GM21528 (cell line): ENCODE data around the gene TSPAN13.

ENCODE experiments used
- ATAC-seq: cut with Tn5 transposase; IDR thresholded peaks from one replicate; pipeline ENCODE4 v1.9.1; 2021; ENCODE audit warnings: mild to moderate bottlenecking, moderate library complexity; ENCODE audit not compliant: unreplicated experiment, low FRiP score

TSPAN13 gene

DNA sequence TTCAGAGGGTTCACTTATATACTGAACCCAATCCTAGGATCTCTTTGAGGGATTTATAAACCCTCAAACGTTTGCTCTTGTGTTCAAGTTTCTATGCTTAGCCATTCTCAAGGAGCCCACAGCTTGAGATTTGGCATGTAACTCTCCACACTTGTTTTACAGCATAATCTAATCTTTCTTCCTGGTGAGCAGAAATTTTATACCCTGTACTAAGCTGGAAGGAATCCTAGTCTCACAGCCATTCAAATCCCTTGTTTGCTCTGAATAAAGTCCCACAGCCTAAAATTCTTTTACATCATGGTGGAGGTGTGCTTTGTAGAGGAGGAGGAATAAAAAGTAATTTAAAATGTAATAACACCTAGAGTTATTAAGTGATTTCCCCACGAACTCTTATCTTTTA is 56.6 kb downstream of the TSPAN13 start:
- no peak for ATAC-seq

DNA sequence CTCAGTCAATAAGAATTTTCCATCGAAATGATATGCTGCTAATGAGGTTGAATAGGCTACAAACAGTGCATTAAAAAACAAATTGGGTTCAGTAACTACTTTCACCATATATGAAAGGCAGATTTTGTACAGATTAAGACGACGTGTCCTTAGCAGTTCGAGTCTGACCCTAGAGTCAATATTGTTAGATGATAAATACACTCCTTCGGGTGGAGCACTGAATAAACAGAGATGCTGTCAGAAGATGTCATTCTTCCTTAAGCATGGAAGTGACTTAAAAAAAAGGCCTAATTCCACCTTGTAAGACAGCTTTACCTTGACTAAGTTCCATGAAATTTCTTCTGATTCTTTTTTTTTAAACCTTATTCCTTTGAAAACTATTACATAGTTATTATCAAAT is 57.0 kb downstream of the TSPAN13 start:
- ATAC-seq: no peak

DNA sequence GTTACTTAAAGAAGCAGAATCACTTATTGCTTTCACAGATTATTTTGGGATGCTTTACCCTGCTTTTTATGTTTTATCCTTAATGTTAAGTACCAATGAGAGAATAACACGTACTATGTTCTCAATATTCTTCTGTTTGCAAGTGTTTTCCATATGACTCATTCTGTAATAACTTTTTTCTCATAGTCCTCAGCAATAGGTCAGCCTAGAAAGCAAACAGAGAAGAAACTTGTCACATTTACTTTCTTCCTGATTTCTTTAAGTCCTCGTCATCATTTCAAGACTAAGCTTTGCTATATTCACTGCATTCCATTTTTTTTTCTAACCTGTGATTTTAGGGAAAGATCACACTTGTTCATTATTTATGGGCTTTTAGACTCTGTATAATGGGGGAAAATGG is 58.0 kb downstream of the TSPAN13 start:
- no peak for ATAC-seq

DNA sequence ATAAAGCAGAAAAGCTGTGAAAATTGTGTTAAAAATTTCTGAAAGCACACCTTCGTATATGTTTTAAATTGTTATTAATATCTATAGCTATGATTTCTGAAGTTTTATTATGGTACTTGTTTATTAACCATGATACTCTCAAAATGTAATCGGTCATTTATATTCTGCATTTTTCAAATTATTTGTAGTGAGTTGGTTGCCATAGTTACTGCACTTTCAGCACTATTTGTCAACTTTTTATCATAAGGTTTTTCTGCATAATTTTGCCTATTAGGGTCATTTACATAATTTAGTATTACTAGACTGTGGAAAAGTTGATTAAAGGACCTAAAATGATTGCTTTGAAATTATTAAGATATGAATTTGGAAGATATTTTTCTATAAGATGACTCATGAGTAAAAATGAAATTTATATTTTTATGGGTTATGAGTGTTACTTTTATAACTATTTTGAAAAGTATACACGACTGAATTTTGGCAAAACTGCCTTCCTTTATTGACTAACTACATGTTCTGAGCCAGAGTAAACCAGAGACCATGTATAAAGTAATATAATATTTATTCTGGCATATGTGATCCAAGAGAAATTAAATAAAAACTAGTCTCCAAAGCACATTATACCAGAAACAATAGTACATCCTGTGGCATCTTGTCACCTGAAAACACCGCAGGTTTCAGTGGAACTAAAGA is 59.1 kb downstream of the TSPAN13 start:
- ATAC-seq: no peak

DNA sequence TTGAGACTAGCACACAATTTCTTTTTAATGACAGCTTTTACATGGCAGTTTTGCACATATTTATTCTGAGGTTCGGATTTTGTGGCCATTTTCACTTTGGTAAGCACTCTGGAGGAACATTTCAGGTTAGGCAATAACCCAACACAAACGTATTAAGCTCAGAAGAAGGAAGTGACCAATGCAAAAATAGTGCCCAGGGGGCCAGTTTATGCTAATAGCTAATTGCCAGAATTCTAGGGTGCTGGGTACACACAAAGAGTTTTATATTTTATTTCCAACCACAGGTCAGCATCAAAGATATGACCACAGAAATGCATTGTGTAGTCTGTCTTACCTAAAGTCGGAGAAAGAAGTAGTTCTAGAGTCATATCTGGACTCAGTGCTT is 59.7 kb downstream of the TSPAN13 start:
- no peak for ATAC-seq

DNA sequence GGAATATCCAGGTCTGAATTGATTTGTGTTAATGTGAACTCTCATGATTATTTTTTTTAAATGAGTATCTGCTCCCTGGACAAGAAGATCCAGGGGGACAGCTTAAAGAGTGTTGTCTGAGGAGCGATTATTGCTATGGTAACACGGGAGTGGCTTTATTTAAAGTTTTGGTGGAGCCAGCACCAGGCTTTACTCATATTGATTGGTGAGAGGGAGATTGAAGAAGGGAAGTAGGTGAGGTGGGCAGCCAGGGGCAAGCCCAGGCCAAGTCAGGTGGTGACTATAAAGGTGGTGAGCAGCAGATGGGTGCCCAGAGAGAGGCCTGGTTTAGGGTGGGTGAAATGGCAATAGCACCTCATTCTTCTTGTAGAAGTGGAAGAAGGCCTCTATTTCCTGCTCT is 61.4 kb downstream of the TSPAN13 start:
- no peak for ATAC-seq

DNA sequence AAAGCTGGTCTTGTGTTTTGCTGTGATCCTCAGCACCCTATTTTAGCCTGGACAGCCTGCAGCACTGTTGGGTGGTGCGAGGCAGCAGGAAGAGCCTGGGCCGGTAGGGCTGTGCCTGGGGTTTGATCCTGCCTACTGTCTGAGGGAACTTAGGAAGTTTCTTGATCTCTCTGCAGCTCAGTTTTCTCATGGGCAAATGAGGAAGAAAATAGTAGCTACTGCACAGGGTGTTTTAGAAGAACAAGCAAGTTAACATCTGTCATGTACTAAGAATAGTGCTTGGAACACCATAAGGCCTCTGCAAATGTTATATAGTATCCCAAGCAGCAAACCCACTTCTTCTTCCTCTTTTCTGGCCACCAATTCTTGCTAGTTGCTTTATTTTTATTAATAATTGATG is 63.3 kb downstream of the TSPAN13 start:
- no peak for ATAC-seq

DNA sequence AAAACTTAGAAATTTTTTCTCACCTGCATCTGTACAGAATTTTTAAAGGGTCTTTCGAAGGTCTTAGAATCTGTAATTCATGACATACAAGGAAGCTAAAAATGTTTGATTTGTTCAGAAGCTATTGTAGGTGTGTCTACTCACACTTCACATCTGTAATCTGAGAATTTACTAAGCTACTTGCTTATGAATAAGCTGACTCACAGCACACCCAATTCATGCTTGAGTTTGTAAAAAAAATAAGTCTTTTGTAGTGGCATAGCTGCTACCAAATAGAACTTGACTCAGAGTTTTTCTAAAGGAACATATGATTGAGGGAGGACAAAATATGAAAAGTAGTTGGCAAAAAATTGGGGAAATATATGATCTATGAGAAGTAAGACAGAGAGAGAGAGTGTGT is 64.0 kb downstream of the TSPAN13 start:
- ATAC-seq: no peak

DNA sequence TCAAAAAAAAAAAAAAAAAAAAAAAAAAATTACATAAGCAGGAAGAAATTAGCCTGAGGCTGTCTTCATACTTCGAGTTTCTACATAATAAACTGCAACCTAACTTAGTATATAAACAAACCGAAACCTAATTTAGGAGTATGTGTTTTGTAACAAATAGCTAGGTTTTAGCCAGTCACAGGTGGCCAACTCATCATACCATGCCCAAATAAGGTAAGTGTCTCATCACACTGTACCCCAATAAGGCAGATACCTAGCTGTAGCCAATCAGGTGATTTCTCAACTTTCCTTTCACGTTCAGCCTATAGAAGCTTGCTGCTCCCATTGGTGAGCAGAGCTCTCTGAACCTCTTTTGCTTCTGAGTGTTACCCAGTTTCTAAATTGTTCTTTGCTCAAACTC is 65.2 kb downstream of the TSPAN13 start:
- ATAC-seq: no peak

DNA sequence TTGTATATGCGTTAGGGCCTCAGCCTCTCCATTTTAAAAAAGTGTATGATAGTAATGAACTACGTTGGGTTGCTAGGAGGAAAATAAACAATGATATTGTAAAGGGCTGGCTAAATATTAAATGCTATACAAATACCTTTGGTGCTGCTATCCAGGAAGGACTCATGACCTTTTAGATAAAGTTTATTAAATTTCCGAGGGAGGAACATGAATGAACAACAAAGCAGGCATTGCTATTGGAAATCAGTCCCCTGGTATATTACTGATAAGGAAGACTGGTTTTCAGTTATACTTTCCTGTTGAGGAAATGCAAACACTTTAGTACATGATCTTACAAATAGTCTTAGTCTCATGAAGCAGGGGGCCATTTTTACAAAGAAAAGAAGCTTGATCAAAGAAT is 68.5 kb downstream of the TSPAN13 start:
- ATAC-seq: no peak

DNA sequence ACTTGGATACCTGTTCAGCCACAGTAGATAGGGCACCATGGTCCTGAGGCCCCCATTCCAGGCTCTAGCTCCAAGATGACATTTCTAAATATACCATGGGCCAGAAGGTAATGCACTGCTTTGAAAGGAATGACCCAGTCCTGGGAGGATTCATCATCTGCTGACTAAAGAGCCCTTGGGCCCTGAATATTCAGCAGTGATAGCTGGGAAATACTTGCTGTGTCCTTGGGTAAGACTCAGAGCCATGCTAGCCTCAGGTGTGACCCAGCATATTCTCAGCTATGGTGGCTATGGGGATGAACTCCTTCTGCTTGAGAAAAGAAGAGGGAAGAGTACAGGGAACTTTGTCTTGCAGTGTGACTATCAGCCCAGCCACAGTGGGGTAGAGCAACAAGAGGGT is 72.5 kb downstream of the TSPAN13 start:
- ATAC-seq: no peak

DNA sequence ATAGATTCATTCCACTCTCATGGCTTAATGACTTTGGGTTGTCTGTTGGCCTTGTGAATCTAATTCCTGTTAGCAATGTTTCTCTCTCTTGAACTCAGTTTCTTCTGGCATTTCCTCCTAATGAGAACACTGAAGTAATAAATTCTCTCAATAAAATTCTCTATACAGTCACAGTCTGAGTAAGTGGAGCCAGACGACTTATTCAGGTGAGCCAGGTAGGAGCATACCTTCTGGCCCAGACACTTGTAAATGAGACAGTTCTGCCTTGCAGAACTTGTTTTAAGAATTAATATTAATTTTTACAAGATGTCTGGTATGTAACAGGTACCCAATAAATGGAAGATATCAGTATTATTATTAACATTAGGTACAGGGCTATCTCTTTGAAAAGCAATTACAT is 79.8 kb downstream of the TSPAN13 start:
- no peak for ATAC-seq
